GM23338 (cell line): ENCODE data around the gene PAPPA2. TPM values are rescaled to one million over a fixed set of nuclear protein-coding genes. Genes with fewer than 3 reads are reported as not detected.

Source experiments
- ATAC-seq: fragments of 200-7000 bp; cut with Tn5 transposase; 3 replicates; pipeline ENCODE4 v1.9.1; 2020
- DNase-seq: peaks from one replicate; pipeline ENCODE4 v3.0.0-alpha.2; 2015; ENCODE audit warnings: low spot score
- H2AFZ ChIP-seq: fragments of 200-600 bp; sonication (generic); 2 replicates; pipeline ENCODE4 v1.8.0; 2016; ENCODE audit warnings: antibody characterized with exemption, mild to moderate bottlenecking, moderate library complexity
- H3F3A ChIP-seq: fragments of 200-600 bp; sonication (generic); replicated peaks from 2 replicates; pipeline ENCODE4 v1.8.0; 2017; ENCODE audit warnings: antibody characterized with exemption, mixed run types, low read depth
- H3K27ac ChIP-seq: fragments of 200-600 bp; sonication (generic); 2 replicates; pipeline ENCODE4 v1.6.1; 2016; ENCODE audit warnings: low read depth
- H3K27me3 ChIP-seq: fragments of 200-600 bp; sonication (generic); 2 replicates; pipeline ENCODE4 v1.8.0; 2016; ENCODE audit warnings: mild to moderate bottlenecking, mixed run types, moderate library complexity; ENCODE audit not compliant: insufficient read depth
- H3K36me3 ChIP-seq: fragments of 200-600 bp; sonication (generic); 2 replicates; pipeline ENCODE4 v1.8.0; 2016; ENCODE audit warnings: mild to moderate bottlenecking; ENCODE audit not compliant: insufficient read depth
- H3K4me1 ChIP-seq: fragments of 200-600 bp; sonication (generic); 2 replicates; pipeline ENCODE4 v1.8.0; 2016; ENCODE audit warnings: mild to moderate bottlenecking, moderate library complexity; ENCODE audit not compliant: insufficient read depth
- H3K4me2 ChIP-seq: fragments of 200-600 bp; sonication (generic); 2 replicates; pipeline ENCODE4 v1.7.1; 2017; ENCODE audit warnings: mixed run types
- H3K4me3 ChIP-seq: fragments of 200-600 bp; sonication (generic); 2 replicates; pipeline ENCODE4 v1.6.1; 2016; ENCODE audit warnings: mixed run types
- H3K79me2 ChIP-seq: fragments of 200-600 bp; sonication (generic); replicated peaks from 2 replicates; pipeline ENCODE4 v1.8.0; 2017; ENCODE audit warnings: mild to moderate bottlenecking; ENCODE audit not compliant: insufficient read depth
- H3K9me2 ChIP-seq: fragments of 200-600 bp; sonication (generic); 2 replicates; pipeline ENCODE4 v1.8.0; 2017; ENCODE audit not compliant: insufficient read depth
- H4K20me1 ChIP-seq: fragments of 200-600 bp; sonication (generic); replicated peaks from 2 replicates; pipeline ENCODE4 v1.8.0; 2017; ENCODE audit warnings: mild to moderate bottlenecking; ENCODE audit not compliant: insufficient read depth
- H3K27ac Mint-ChIP-seq: 2 replicates; pipeline ENCODE4 v1.8.0; 2020; ENCODE audit warnings: inconsistent platforms, mild to moderate bottlenecking, moderate library complexity, mixed read lengths
- H3K27me3 Mint-ChIP-seq: 3 replicates; pipeline ENCODE4 v1.8.0; 2022; ENCODE audit warnings: low read depth, mild to moderate bottlenecking, moderate library complexity, mixed read lengths, inconsistent platforms; ENCODE audit not compliant: insufficient read depth, poor library complexity
- H3K36me3 Mint-ChIP-seq: 3 replicates; pipeline ENCODE4 v1.8.0; 2021; ENCODE audit warnings: low read depth, mild to moderate bottlenecking, inconsistent platforms, moderate library complexity, mixed read lengths
- H3K4me1 Mint-ChIP-seq: 3 replicates; pipeline ENCODE4 v1.8.0; 2020; ENCODE audit warnings: mild to moderate bottlenecking, inconsistent platforms, mixed read lengths
- H3K4me3 Mint-ChIP-seq: 3 replicates; pipeline ENCODE4 v1.8.0; 2021; ENCODE audit warnings: moderate library complexity, mild to moderate bottlenecking, inconsistent platforms, mixed read lengths
- H3K9me3 Mint-ChIP-seq: 3 replicates; pipeline ENCODE4 v1.8.0; 2020; ENCODE audit warnings: moderate library complexity, mild to moderate bottlenecking, inconsistent platforms, mixed read lengths
- CREB1 ChIP-seq: fragments of 250-450 bp; sonication (Bioruptor Pico); IDR thresholded peaks from 2 replicates; pipeline ENCODE4 v1.5.0; 2020; ENCODE audit warnings: low read depth, mild to moderate bottlenecking, moderate library complexity
- EZH2 ChIP-seq: fragments of 200-600 bp; sonication (generic); IDR thresholded peaks from one replicate; pipeline ENCODE4 v1.8.0; 2017; ENCODE audit warnings: antibody characterized with exemption, mild to moderate bottlenecking, low read depth; ENCODE audit not compliant: unreplicated experiment
- NANOG ChIP-seq: IDR thresholded peaks from 2 replicates; pipeline ENCODE4 v1.6.1; 2016; ENCODE audit warnings: antibody characterized with exemption, borderline replicate concordance
- POLR2AphosphoS5 ChIP-seq: IDR thresholded peaks from 2 replicates; pipeline ENCODE4 v1.6.1; 2016; ENCODE audit warnings: antibody characterized with exemption, low read depth
- STAT1 ChIP-seq: IDR thresholded peaks from one replicate; pipeline ENCODE4 v1.6.1; 2016; ENCODE audit warnings: antibody characterized with exemption; ENCODE audit not compliant: unreplicated experiment
- ZNF114 ChIP-seq: fragments of 250-450 bp; sonication (Bioruptor Pico); IDR thresholded peaks from 2 replicates; pipeline ENCODE4 v1.5.0; 2020; ENCODE audit warnings: mild to moderate bottlenecking, moderate library complexity
- ZNF331 ChIP-seq: fragments of 250-450 bp; sonication (Bioruptor Pico); IDR thresholded peaks from 2 replicates; pipeline ENCODE4 v1.5.0; 2020; ENCODE audit warnings: low read depth, mild to moderate bottlenecking, moderate library complexity
- polyA plus RNA-seq: library from polyadenylated mRNA; unstranded; fragments of >200 nt; fragmentation: Nextera tagmentation; extraction: Ambion mirVana; gene quantifications from 2 replicates; pipeline ENCODE4 v1.2.1, GENCODE V29; 2016
- total RNA-seq: library from RNA; depleted of rRNA; stranded (reverse); fragments of >200 nt; shearing (Covaris generic); gene quantifications from 2 replicates; pipeline ENCODE4 v1.2.3, GENCODE V29; 2014
- TF ChIP-seq, protein P1 (sequence below): IDR thresholded peaks from one replicate; pipeline ENCODE4 v1.6.1; 2018; ENCODE audit warnings: antibody characterized with exemption; ENCODE audit not compliant: unreplicated experiment
- TF ChIP-seq, protein P2 (sequence below): fragments of 250-450 bp; sonication (Bioruptor Pico); IDR thresholded peaks from 2 replicates; pipeline ENCODE4 v1.5.0; 2020; ENCODE audit warnings: mild to moderate bottlenecking, moderate library complexity

The PAPPA2 gene
- total and polyA plus RNA-seq, 2 experiments from 2014 or later, result 1.4 to 1.7 TPM

- no peak overlapping the region for H3K27ac ChIP-seq
- no peaks in the 10 kb centered on the region for H3F3A ChIP-seq
- H2AFZ ChIP-seq, result no peak overlapping the region
- H3K4me3 ChIP-seq, result no peak overlapping the region
- Mint-ChIP-seq H3K9me3 (no peaks in the 10 kb centered on the region), H3K4me1 (peaks cover 44% of the 10 kb centered on the region), H3K4me3 (no peak overlapping the region), H3K27me3 (peaks cover 10% of the 10 kb centered on the region), H3K27ac (no peak overlapping the region), H3K36me3 (no peaks in the 10 kb centered on the region)
- H3K4me1 ChIP-seq, result peaks cover 31% of the 10 kb centered on the region
- no peak overlapping the region for H3K4me2 ChIP-seq
- no peaks in the 10 kb centered on the region for H3K36me3 ChIP-seq
- no peaks in the 10 kb centered on the region for H3K79me2 ChIP-seq
- no peak for ATAC-seq
- H4K20me1 ChIP-seq, result no peaks in the 10 kb centered on the region
- TF ChIP-seq NANOG (no peak), CREB1 (CRISPR knock-in tag) (no peak), STAT1 (no peak), ZNF331 (CRISPR knock-in tag) (no peak), POLR2AphosphoS5 (no peak), EZH2 (no peak), ZNF114 (CRISPR knock-in tag) (no peak)
- TF ChIP-seq, protein P1, sequence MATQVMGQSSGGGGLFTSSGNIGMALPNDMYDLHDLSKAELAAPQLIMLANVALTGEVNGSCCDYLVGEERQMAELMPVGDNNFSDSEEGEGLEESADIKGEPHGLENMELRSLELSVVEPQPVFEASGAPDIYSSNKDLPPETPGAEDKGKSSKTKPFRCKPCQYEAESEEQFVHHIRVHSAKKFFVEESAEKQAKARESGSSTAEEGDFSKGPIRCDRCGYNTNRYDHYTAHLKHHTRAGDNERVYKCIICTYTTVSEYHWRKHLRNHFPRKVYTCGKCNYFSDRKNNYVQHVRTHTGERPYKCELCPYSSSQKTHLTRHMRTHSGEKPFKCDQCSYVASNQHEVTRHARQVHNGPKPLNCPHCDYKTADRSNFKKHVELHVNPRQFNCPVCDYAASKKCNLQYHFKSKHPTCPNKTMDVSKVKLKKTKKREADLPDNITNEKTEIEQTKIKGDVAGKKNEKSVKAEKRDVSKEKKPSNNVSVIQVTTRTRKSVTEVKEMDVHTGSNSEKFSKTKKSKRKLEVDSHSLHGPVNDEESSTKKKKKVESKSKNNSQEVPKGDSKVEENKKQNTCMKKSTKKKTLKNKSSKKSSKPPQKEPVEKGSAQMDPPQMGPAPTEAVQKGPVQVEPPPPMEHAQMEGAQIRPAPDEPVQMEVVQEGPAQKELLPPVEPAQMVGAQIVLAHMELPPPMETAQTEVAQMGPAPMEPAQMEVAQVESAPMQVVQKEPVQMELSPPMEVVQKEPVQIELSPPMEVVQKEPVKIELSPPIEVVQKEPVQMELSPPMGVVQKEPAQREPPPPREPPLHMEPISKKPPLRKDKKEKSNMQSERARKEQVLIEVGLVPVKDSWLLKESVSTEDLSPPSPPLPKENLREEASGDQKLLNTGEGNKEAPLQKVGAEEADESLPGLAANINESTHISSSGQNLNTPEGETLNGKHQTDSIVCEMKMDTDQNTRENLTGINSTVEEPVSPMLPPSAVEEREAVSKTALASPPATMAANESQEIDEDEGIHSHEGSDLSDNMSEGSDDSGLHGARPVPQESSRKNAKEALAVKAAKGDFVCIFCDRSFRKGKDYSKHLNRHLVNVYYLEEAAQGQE, result no peak
- TF ChIP-seq, protein P2, sequence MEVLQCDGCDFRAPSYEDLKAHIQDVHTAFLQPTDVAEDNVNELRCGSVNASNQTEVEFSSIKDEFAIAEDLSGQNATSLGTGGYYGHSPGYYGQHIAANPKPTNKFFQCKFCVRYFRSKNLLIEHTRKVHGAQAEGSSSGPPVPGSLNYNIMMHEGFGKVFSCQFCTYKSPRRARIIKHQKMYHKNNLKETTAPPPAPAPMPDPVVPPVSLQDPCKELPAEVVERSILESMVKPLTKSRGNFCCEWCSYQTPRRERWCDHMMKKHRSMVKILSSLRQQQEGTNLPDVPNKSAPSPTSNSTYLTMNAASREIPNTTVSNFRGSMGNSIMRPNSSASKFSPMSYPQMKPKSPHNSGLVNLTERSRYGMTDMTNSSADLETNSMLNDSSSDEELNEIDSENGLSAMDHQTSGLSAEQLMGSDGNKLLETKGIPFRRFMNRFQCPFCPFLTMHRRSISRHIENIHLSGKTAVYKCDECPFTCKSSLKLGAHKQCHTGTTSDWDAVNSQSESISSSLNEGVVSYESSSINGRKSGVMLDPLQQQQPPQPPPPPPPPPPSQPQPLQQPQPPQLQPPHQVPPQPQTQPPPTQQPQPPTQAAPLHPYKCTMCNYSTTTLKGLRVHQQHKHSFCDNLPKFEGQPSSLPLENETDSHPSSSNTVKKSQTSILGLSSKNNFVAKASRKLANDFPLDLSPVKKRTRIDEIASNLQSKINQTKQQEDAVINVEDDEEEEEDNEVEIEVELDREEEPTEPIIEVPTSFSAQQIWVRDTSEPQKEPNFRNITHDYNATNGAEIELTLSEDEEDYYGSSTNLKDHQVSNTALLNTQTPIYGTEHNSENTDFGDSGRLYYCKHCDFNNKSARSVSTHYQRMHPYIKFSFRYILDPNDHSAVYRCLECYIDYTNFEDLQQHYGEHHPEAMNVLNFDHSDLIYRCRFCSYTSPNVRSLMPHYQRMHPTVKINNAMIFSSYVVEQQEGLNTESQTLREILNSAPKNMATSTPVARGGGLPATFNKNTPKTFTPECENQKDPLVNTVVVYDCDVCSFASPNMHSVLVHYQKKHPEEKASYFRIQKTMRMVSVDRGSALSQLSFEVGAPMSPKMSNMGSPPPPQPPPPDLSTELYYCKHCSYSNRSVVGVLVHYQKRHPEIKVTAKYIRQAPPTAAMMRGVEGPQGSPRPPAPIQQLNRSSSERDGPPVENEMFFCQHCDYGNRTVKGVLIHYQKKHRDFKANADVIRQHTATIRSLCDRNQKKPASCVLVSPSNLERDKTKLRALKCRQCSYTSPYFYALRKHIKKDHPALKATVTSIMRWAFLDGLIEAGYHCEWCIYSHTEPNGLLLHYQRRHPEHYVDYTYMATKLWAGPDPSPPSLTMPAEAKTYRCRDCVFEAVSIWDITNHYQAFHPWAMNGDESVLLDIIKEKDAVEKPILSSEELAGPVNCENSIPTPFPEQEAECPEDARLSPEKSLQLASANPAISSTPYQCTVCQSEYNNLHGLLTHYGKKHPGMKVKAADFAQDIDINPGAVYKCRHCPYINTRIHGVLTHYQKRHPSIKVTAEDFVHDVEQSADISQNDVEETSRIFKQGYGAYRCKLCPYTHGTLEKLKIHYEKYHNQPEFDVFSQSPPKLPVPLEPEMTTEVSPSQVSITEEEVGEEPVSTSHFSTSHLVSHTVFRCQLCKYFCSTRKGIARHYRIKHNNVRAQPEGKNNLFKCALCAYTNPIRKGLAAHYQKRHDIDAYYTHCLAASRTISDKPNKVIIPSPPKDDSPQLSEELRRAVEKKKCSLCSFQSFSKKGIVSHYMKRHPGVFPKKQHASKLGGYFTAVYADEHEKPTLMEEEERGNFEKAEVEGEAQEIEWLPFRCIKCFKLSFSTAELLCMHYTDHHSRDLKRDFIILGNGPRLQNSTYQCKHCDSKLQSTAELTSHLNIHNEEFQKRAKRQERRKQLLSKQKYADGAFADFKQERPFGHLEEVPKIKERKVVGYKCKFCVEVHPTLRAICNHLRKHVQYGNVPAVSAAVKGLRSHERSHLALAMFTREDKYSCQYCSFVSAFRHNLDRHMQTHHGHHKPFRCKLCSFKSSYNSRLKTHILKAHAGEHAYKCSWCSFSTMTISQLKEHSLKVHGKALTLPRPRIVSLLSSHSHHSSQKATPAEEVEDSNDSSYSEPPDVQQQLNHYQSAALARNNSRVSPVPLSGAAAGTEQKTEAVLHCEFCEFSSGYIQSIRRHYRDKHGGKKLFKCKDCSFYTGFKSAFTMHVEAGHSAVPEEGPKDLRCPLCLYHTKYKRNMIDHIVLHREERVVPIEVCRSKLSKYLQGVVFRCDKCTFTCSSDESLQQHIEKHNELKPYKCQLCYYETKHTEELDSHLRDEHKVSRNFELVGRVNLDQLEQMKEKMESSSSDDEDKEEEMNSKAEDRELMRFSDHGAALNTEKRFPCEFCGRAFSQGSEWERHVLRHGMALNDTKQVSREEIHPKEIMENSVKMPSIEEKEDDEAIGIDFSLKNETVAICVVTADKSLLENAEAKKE, result no peak
- DNase-seq, result no peak
- no peaks in the 10 kb centered on the region for H3K27me3 ChIP-seq
- H3K9me2 ChIP-seq, result peaks cover 3% of the 10 kb centered on the region; the same call in 1 of the 2 replicates
Measured at GRCh38 chr1:176556288-176556687, 93.3 kb downstream of the PAPPA2 start.
